Activated naive CD4-positive, alpha-beta T cell treated with anti-CD3 and anti-CD28 coated beads, Interleukin-2, amount 50 U/mL, for 24 hours (primary cell): ENCODE results near the gene NUAK1.

Experiments used
- H3K27ac Mint-ChIP-seq: one replicate; pipeline ENCODE4 v1.8.0; 2021; ENCODE audit warnings: mild to moderate bottlenecking, mixed read lengths
- H3K27me3 Mint-ChIP-seq: one replicate; pipeline ENCODE4 v1.8.0; 2021; ENCODE audit warnings: mixed read lengths
- H3K36me3 Mint-ChIP-seq: one replicate; pipeline ENCODE4 v1.8.0; 2021; ENCODE audit warnings: mixed read lengths
- H3K4me1 Mint-ChIP-seq: one replicate; pipeline ENCODE4 v1.8.0; 2021; ENCODE audit warnings: mixed read lengths
- H3K4me3 Mint-ChIP-seq: one replicate; pipeline ENCODE4 v1.8.0; 2021; ENCODE audit warnings: mild to moderate bottlenecking, mixed read lengths
- H3K9me3 Mint-ChIP-seq: one replicate; pipeline ENCODE4 v1.8.0; 2021; ENCODE audit warnings: mixed read lengths

The NUAK1 gene

GRCh38 chr12:106139422-106140171 is 843 bp upstream of the NUAK1 start:
- Mint-ChIP-seq H3K4me3 (peak overlapping the region; percentile 13), H3K27ac (no peak overlapping the region), H3K9me3 (no peaks in the 10 kb centered on the region), H3K36me3 (no peaks in the 10 kb centered on the region), H3K27me3 (peaks cover 46% of the 10 kb centered on the region), H3K4me1 (peaks cover 16% of the 10 kb centered on the region)

- H3K27me3 Mint-ChIP-seq, result peaks cover 47% of the 10 kb centered on the region
- peak overlapping the region; percentile 82 for H3K4me3 Mint-ChIP-seq
- no peaks in the 10 kb centered on the region for H3K36me3 Mint-ChIP-seq
- no peak overlapping the region for H3K27ac Mint-ChIP-seq
- peaks cover 16% of the 10 kb centered on the region for H3K4me1 Mint-ChIP-seq
- no peaks in the 10 kb centered on the region for H3K9me3 Mint-ChIP-seq
Observed at GRCh38 chr12:106138357-106138632, 459 bp downstream of the NUAK1 start.

GRCh38 chr12:106137530-106138356 is 1.0 kb downstream of the NUAK1 start:
- Mint-ChIP-seq H3K4me1 (peaks cover 16% of the 10 kb centered on the region), H3K27ac (no peak overlapping the region), H3K36me3 (no peaks in the 10 kb centered on the region), H3K4me3 (peak overlapping the region; percentile 82), H3K9me3 (no peaks in the 10 kb centered on the region), H3K27me3 (peaks cover 47% of the 10 kb centered on the region)

- peaks cover 16% of the 10 kb centered on the region for H3K4me1 Mint-ChIP-seq
- peaks cover 42% of the 10 kb centered on the region for H3K27me3 Mint-ChIP-seq
- no peaks in the 10 kb centered on the region for H3K9me3 Mint-ChIP-seq
- H3K36me3 Mint-ChIP-seq, result no peaks in the 10 kb centered on the region
- H3K4me3 Mint-ChIP-seq, result no peak overlapping the region
- H3K27ac Mint-ChIP-seq, result no peak overlapping the region
Observed at GRCh38 chr12:106136263-106136662, 2.5 kb downstream of the NUAK1 start.

- no peak overlapping the region for H3K27ac Mint-ChIP-seq
- H3K9me3 Mint-ChIP-seq, result no peaks in the 10 kb centered on the region
- H3K4me1 Mint-ChIP-seq, result peaks cover 16% of the 10 kb centered on the region
- H3K4me3 Mint-ChIP-seq, result no peak overlapping the region
- H3K36me3 Mint-ChIP-seq, result no peaks in the 10 kb centered on the region
- peaks cover 40% of the 10 kb centered on the region for H3K27me3 Mint-ChIP-seq
Observed at GRCh38 chr12:106135781-106136180, 3.0 kb downstream of the NUAK1 start.

GRCh38 chr12:106135075-106135474 is 3.7 kb downstream of the NUAK1 start:
- no peaks in the 10 kb centered on the region for H3K36me3 Mint-ChIP-seq
- peaks cover 34% of the 10 kb centered on the region for H3K27me3 Mint-ChIP-seq
- peaks cover 12% of the 10 kb centered on the region for H3K4me1 Mint-ChIP-seq
- H3K9me3 Mint-ChIP-seq, result no peaks in the 10 kb centered on the region
- no peak overlapping the region for H3K4me3 Mint-ChIP-seq
- no peak overlapping the region for H3K27ac Mint-ChIP-seq

GRCh38 chr12:106134294-106134949 is 4.3 kb downstream of the NUAK1 start:
- no peaks in the 10 kb centered on the region for H3K36me3 Mint-ChIP-seq
- H3K4me1 Mint-ChIP-seq, result peaks cover 12% of the 10 kb centered on the region
- H3K9me3 Mint-ChIP-seq, result no peaks in the 10 kb centered on the region
- peaks cover 32% of the 10 kb centered on the region for H3K27me3 Mint-ChIP-seq
- no peak overlapping the region for H3K27ac Mint-ChIP-seq
- H3K4me3 Mint-ChIP-seq, result no peak overlapping the region

- peaks cover 12% of the 10 kb centered on the region for H3K4me1 Mint-ChIP-seq
- H3K36me3 Mint-ChIP-seq, result no peaks in the 10 kb centered on the region
- no peak overlapping the region for H3K27ac Mint-ChIP-seq
- H3K4me3 Mint-ChIP-seq, result no peak overlapping the region
- no peaks in the 10 kb centered on the region for H3K9me3 Mint-ChIP-seq
- H3K27me3 Mint-ChIP-seq, result peaks cover 33% of the 10 kb centered on the region
Observed at GRCh38 chr12:106133136-106134087, 5.3 kb downstream of the NUAK1 start.

GRCh38 chr12:106132175-106133135 is 6.3 kb downstream of the NUAK1 start:
- Mint-ChIP-seq H3K27ac (no peak overlapping the region), H3K9me3 (no peaks in the 10 kb centered on the region), H3K36me3 (no peaks in the 10 kb centered on the region), H3K4me1 (peaks cover 5% of the 10 kb centered on the region), H3K27me3 (peaks cover 29% of the 10 kb centered on the region), H3K4me3 (no peak overlapping the region)

GRCh38 chr12:106131676-106132075 is 7.1 kb downstream of the NUAK1 start:
- Mint-ChIP-seq H3K9me3 (no peaks in the 10 kb centered on the region), H3K36me3 (no peaks in the 10 kb centered on the region), H3K27ac (no peak overlapping the region), H3K27me3 (peaks cover 24% of the 10 kb centered on the region), H3K4me3 (no peak overlapping the region), H3K4me1 (peaks cover 4% of the 10 kb centered on the region)

GRCh38 chr12:106130474-106131113 is 8.2 kb downstream of the NUAK1 start:
- Mint-ChIP-seq H3K27me3 (peaks cover 22% of the 10 kb centered on the region), H3K36me3 (no peaks in the 10 kb centered on the region), H3K27ac (no peak overlapping the region), H3K9me3 (no peaks in the 10 kb centered on the region), H3K4me3 (no peak overlapping the region), H3K4me1 (no peaks in the 10 kb centered on the region)

GRCh38 chr12:106128585-106129328 is 10.0 kb downstream of the NUAK1 start:
- H3K4me3 Mint-ChIP-seq, result no peak overlapping the region
- peaks cover 18% of the 10 kb centered on the region for H3K27me3 Mint-ChIP-seq
- H3K4me1 Mint-ChIP-seq, result no peaks in the 10 kb centered on the region
- no peak overlapping the region for H3K27ac Mint-ChIP-seq
- no peaks in the 10 kb centered on the region for H3K36me3 Mint-ChIP-seq
- H3K9me3 Mint-ChIP-seq, result no peaks in the 10 kb centered on the region

- no peak overlapping the region for H3K27ac Mint-ChIP-seq
- no peaks in the 10 kb centered on the region for H3K36me3 Mint-ChIP-seq
- no peaks in the 10 kb centered on the region for H3K4me1 Mint-ChIP-seq
- H3K4me3 Mint-ChIP-seq, result no peak overlapping the region
- H3K9me3 Mint-ChIP-seq, result no peaks in the 10 kb centered on the region
- peaks cover 9% of the 10 kb centered on the region for H3K27me3 Mint-ChIP-seq
Observed at GRCh38 chr12:106127338-106128126, 11.2 kb downstream of the NUAK1 start.
